ENCODE results near the gene SERGEF. TPM values are rescaled to one million over a fixed set of nuclear protein-coding genes. Genes with fewer than 3 reads are reported as not detected.

Gene SERGEF
- total and polyA plus RNA-seq, 2 of the 13 experiments (the other 11 are each of a cell fraction or from before 2014, with no cell fraction given), result 54.5 to 114 TPM

- TF ChIP-seq ZNF142 (CRISPR knock-in tag; IDR thresholded peaks at IDR 0.05) (no peak), SRY (CRISPR knock-in tag; IDR thresholded peaks at IDR 0.05) (no peak), FOXA3 (CRISPR knock-in tag; IDR thresholded peaks at IDR 0.05) (no peak), RFX3 (CRISPR knock-in tag; IDR thresholded peaks at IDR 0.05) (no peak)
Observed at GRCh38 chr11:17791144-17791543, 221.7 kb downstream of the SERGEF start (continued).

GRCh38 chr11:17790453-17790852 is 222.4 kb downstream of the SERGEF start:
- Histone ChIP-seq H4K20me1 (ENCODE audit: insufficient read depth, low read length) (no peaks in the 10 kb centered on the region), H3K4me1 (ENCODE audit: insufficient read depth, low read length) (no peaks in the 10 kb centered on the region), H3K27me3 (ENCODE audit: control insufficient read depth in 1 of 2, insufficient read depth in 2 of 2, low read length in 2 of 2) (no peaks in the 10 kb centered on the region; a peak in 1 of 5 replicates), H3K36me3 (replicated peaks in 1 of 2; ENCODE audit: control insufficient read depth in 1 of 2, insufficient read depth in 2 of 2, low read length in 2 of 2) (peaks cover 1 to 11% of the 10 kb centered on the region in 2 experiments; a peak in 3 of 5 replicates), H3K9me3 (ENCODE audit: low read length) (no peaks in the 10 kb centered on the region), H3K9ac (ENCODE audit: insufficient read depth, low read depth, low read length) (no peak overlapping the region), H2AFZ (ENCODE audit: low read length) (no peak overlapping the region), H3K4me2 (ENCODE audit: low read depth, low read length) (no peak overlapping the region), H3K79me2 (ENCODE audit: insufficient read depth, low read length) (no peaks in the 10 kb centered on the region), H3K27ac (ENCODE audit: extremely low read length, insufficient read depth, low read length) (no peak overlapping the region), H3K4me3 (replicated peaks in 1 of 3; ENCODE audit: insufficient read depth in 1 of 3, low read depth in 2 of 3, low read length in 3 of 3) (no peak overlapping the region)
- BruUV-seq (replicated peaks), result no TSS peak
- 97% methylated on average over 1 of the region's 1 CpG for WGBS (ENCODE audit: low lambda C conversion rate)
- intact Hi-C loops (cut with micrococcal nuclease; ENCODE audit: unreplicated experiment), result no loop called here
- in situ Hi-C loops (cut with HindIII; ENCODE audit: extremely low pct_ligation_motif_present, low pct_unique_long_range_greater_than_20kb), result no loop called here
- ATAC-seq (no peak), DNase-seq (ENCODE audit: low spot score) (no peak), FAIRE-seq (no peak)
- POLR2A ChIA-PET, result no interaction called here
- CTCF ChIA-PET (ENCODE audit: low intra/inter-chr PET ratio, low total read pairs), result no interaction called here
- no peak for TF ChIP-seq ISL2 (CRISPR knock-in tag; IDR thresholded peaks at IDR 0.05)
- TF ChIP-seq ELF1 (CRISPR knock-in tag; IDR thresholded peaks at IDR 0.05), result no peak
- TF ChIP-seq CEBPB (IDR thresholded peaks at IDR 0.05; ENCODE audit: borderline replicate concordance, low read depth, low read length), result peak; percentile 49; the same call in 1 of the 2 replicates
- TF ChIP-seq ZHX1 (CRISPR knock-in tag; IDR thresholded peaks at IDR 0.05; ENCODE audit: low read depth), result no peak
- TF ChIP-seq ZMYM3 (CRISPR knock-in tag; IDR thresholded peaks at IDR 0.05), result no peak
- no peak for TF ChIP-seq GTF3A (CRISPR knock-in tag; conservative IDR thresholded peaks at IDR 0.05)
- 0 out of 2 replicates have a peak, but pooled peaks have one; percentile 10 for TF ChIP-seq ARID3A (IDR thresholded peaks at IDR 0.05; ENCODE audit: low read depth, low read length)
- no peak for TF ChIP-seq ZSCAN21 (CRISPR knock-in tag; IDR thresholded peaks at IDR 0.05; ENCODE audit: borderline replicate concordance)
- no peak for TF ChIP-seq HDAC1 (CRISPR knock-in tag; IDR thresholded peaks at IDR 0.05)
- no peak for TF ChIP-seq TCF7 (IDR thresholded peaks at IDR 0.05; ENCODE audit: low read depth)
- no peak for TF ChIP-seq NFIC (IDR thresholded peaks at IDR 0.05; ENCODE audit: low read length)
